Stimulated activated CD4-positive, alpha-beta T cell treated with anti-CD3 and anti-CD28 coated beads, Interleukin-15, amount 100 ng/mL, for 24 hours (primary cell): ENCODE results near the gene ROBO1.
"Not testable (repeated sequence)": the region's sequence is repeated elsewhere in the genome, so short reads cannot be mapped to it uniquely, and the experiment has no call there.

Experiments used
- DNase-seq: peaks from one replicate; pipeline ENCODE4 v3.0.0-alpha.2; 2020

ROBO1 gene

DNA sequence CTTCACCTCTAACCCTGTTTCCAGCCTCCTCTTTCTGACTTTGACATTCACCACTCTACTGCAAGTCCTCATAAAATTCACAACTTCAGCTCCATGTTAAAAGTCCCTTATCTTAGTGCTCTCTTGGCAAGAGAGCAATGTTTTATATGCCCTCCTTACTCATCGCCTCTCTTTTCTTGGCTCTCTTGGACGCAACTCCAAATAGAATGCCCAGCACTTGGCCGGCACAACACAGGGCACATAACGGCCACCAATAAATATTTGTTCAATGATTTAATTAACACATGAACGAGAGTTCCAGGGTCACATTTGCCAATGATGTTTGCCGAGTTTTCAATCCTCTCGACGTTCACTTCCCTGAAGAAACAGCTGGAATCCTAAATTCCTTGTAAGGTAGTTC lies 401.4 kb downstream of the ROBO1 start:
- DNase-seq: no peak

GRCh38 chr3:79364784-79365183 lies 403.0 kb downstream of the ROBO1 start:
- no peak for DNase-seq

- no peak for DNase-seq
Observed at GRCh38 chr3:79362571-79363270, 405.1 kb downstream of the ROBO1 start.

GRCh38 chr3:79361748-79362378 lies 405.9 kb downstream of the ROBO1 start:
- no peak for DNase-seq

GRCh38 chr3:79358327-79358726 lies 409.5 kb downstream of the ROBO1 start:
- DNase-seq: no peak

DNA sequence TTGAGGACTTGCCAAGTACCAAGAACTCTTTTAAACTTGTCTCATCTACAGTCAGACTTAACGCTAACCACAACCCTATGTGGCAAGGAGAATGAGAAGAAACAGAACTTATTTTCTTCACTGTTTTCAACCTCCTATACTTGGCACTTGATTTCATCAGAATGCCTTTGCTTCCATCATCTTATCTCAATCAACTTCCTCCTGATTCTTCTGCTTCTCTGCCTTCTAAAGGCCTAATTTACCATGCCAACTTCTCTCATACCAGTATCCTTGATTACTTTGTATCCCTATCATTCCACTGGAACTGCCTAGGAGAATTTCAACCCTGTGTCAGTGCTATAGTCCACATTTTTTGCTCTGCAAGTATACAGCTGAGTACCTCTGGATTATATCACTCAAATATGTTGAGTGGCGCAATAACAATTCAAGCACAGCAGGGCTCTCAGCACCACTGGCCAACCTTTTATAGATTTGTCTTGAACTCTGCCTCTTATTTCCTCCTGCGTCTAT lies 413.6 kb downstream of the ROBO1 start:
- no peak for DNase-seq

DNA sequence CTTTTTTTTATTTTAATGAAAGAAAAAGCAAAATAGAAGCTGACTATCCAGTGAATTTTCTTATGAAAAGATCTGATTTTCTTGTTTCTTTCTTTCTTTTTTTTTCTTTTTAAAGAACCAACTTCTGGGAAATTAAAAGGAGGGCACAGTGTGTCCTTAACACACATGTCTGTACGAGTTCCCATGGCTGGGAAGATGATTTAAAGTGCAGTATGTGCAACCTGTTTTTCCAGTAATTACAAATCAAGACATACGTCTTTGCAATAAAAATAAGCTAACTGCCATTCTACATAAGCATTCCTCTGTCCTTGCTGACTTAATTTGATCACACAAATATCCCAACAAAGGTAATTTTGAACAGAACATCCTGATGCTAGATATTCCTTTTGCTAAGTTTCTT lies 416.1 kb downstream of the ROBO1 start:
- no peak for DNase-seq

DNA sequence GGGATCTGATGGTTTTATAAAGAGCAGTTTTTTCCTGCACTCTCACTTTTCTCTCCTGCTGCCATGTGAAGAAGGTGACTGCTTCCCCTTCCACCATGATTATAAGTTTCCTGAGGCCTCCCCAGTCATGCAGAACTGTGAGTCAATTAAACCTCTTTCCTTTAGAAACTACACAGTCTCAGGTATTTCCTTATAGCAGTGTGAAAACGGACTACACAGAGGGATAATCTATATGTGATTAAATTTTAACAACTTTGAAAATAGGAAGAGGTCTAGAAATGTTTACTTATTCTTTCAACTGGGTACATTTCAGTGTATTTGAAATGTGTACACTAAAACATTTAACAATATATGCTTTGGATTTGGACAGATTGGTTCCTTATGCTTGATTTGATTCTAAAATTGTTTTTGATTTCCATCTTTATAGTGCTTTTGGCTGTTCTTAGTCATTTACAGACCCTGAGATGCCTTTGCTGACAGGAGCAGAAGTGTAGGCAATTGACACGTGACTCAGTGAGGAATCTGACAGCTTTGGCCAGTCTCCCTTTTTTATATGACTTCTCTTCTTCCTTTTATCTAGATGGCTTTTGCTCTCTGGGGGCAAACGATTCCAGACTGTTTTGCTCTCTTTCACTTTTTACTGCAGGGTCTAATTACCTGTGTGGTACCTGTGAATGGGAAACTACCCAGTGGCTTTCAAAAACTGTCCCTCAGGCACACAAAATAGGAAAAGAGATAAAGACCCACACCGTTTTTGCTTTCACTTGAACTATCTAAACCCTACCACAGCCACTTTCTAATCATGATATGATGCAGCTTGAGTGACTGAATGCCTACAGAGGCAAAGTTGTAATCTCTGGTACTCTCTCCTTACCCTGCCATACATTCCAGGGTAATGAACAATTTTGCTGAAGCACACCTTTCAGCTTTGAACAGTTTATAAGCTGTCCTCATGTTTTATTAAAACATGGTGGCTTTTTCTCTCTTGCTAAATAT lies 422.6 kb downstream of the ROBO1 start:
- DNase-seq: no peak

DNA sequence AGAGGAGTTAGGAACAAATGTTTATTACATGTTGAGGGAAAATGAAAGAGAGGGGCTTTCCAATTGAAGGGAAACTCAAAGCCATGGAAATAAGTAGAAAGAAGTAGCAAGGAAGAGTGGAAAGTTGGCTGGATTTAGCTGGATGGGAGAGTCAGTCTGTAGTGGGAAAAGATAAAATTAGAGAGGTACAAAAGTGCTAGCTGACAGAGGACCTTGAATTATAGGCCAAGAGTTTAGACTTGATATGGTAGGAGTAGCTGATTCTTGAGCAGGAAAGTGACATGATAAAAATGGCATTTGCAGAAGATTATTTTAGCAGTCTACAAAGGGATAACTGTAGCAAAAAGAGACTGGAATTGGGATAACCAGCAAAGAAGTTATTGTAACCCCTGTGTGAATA lies 425.8 kb downstream of the ROBO1 start:
- no peak for DNase-seq

DNA sequence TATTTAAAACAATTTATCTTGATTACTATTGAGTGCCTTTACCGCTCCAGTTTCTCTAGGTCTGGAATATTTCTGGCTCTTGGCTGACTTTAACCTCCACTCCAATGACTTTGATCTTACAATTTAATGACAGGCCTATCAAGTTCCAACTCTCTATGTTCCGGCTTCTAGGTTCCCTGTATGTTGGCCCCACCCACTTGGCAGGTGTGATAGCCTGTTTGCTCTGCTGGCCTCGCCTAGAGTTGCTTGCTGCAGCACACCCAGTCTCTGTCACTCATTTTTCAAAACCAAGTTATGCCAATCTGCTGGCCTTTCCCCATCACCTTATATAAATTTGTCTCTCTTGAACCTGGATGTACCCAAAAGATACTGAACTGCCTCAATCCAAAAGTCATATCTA lies 428.0 kb downstream of the ROBO1 start:
- no peak for DNase-seq

DNA sequence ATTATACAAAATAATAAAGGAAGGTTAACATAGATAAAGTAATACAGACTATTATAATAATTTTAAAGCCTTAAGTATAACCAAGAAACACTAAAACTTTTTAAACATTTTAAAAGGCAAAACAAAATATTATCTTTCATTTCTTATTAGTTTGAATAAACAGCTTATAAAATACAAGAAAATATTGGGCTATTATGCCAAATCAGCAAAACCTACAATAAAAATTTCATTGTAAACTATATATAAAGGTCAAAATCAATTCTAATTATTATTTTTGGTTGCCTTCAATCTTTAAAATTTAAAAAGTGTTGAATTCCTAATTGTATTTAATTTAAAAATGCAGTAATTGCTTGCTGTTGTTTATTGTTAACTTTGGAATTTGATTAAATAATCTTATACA lies 430.0 kb downstream of the ROBO1 start:
- no peak for DNase-seq

DNA sequence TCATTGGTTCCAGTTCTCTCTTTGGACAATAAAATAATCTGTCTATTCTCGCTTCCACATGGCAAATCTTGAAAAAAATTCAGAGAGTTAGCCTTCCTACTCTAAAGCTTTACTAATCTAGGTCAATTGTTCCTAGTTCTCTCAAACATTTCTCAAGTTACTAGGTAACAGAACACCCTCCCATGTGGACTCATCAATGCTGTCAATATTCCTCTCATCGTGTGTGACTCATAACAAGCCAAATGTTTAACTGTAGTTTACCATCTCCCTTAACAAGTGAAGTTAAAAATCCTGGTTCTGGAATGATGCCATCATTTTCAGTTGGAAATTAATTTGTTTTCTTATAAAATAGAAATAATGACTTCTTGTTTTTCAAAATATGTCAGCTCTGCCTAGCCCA lies 438.6 kb downstream of the ROBO1 start:
- DNase-seq: no peak

- DNase-seq: no peak
Observed at GRCh38 chr3:79326642-79327041, 441.2 kb downstream of the ROBO1 start.

- not testable (repeated sequence) for DNase-seq
Observed at GRCh38 chr3:79325833-79326383, 441.9 kb downstream of the ROBO1 start.

DNA sequence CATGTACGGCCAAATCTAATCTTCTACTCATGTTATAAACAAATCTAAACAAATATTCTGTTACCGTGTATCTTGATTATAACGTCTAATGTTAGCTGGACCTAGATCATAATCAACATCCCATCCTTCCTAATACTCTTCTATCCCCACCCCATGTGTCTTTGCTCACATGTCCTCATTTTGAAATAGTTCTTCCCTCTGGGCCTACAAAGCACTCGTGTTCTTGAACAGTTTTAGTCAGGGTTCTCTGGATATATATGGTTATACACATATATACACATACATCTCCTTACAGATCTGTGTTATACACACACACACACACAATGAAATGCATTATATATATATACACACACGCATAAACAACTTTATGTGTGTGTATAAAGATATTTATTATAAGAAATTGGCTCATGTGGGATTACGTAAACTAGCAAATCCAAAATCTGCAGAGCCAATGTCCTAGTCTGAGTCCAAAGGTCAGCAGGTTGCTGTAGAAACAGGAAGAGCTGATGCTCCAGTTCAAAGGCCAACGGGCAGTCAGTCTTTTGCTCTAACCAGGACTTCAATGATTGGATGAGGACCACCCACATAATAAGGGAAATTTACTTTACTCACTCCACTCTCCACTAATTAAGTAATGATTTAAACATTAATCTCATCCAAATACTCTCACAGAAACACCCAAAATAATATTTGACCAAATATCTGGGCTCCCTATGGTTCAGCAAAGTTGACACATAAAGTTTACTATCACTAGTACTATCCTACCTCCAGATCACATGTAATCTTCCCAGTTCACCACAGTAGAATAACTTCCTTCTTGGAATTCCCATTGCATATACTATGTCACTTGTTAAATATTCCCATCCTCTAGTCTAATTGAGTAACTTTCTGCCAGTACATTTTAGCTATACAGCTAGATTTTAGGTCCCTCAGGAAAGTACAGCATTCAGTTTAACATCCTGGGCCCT lies 450.0 kb downstream of the ROBO1 start:
- DNase-seq: no peak

DNA sequence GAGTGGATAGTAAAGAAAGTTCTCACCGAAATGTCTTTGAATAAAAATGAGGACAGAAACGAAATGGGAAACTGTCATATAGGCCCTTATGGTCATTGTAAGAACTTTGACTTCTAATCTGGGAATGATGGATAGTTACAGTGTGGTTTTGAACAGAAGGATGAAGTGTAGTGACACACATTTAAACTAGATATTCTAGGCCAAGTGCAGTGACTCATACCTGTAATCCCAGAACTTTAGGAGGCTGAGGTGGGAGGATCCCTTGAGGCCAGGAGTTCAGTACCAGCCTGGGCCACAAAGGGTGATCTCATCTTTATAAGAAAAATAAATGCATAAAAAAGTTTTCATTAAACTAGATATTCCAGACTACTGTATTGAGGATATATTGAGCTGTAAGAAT lies 452.8 kb downstream of the ROBO1 start:
- DNase-seq: no peak

DNA sequence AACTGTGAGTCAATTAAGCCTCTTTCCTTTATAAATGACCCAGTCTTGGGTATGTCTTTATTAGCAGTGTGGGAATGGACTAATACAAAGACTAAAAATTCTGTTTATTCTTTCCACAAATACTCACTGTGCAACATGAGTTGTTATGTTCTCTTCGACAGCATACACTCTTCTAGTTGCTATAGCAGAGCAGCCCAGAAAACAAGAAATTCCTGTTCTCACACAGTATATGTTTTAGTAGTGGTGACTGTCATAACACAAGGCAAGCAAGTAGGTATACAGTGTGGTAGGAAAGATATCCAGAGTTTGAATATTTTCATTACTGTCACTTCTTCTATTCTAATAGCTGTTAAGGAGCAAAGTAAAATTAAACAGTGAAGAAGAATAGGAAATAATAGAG lies 453.3 kb downstream of the ROBO1 start:
- no peak for DNase-seq

- DNase-seq: no peak
Observed at GRCh38 chr3:79310016-79310415, 457.8 kb downstream of the ROBO1 start.

- DNase-seq: no peak
Observed at GRCh38 chr3:79306934-79307570, 460.7 kb downstream of the ROBO1 start.

GRCh38 chr3:79299949-79300635 lies 467.7 kb downstream of the ROBO1 start:
- DNase-seq: not testable (repeated sequence)
